Measurements from ENCODE around the gene COL16A1.

Gene COL16A1

DNA sequence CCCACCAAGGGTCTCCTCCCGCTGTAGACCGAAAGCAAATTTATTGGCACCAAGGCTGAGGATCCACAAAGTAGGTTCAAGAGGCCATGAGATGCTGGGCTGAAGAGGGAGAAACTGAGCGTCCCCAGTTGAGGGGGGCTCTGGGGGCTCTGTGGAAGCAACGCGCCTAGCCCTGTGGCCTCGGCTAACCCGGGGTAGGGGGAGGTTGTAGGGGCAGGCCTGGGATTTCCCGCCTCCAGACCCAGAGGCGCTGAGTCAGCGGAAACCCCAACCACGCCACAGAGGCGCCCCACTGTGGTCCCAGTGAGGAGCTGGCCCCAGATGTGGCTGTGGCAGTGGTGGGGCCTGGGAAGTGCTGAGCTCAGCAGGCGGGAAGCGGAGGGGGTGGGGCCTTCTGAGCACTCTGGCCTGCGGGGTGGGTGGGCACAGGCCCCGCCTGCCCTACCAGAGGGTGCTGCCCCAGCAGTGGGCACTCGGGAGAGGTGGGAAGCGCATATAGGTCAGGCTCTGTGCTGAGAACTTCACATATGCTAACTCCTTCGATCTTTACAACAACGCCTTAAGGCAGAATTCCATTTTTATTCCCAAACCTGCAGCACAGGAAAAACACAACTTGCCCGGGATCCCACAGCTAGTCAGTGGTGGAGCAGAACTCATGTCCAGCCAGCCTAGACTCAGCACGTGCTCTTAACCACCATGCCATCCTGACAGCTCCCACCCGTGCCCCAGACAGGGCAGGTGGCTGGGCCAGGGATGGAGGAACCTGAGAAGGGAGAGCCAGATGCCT lies 1.5 kb upstream of the COL16A1 start:
- DNase-seq: no peak

GRCh38 chr1:31704271-31705079 lies 658 bp upstream of the COL16A1 start:
- DNase-seq: no peak

- DNase-seq: no peak
These were observed 897 bp downstream of the COL16A1 start for GRCh38 chr1:31702836-31703404.

GRCh38 chr1:31701091-31701736 lies 2.6 kb downstream of the COL16A1 start:
- DNase-seq: peak; percentile 48

- no peak for DNase-seq
These were observed 3.2 kb downstream of the COL16A1 start for GRCh38 chr1:31700468-31701090.

- DNase-seq: no peak
These were observed 4.4 kb downstream of the COL16A1 start for GRCh38 chr1:31699341-31699891.

GRCh38 chr1:31697369-31697984 lies 6.3 kb downstream of the COL16A1 start:
- DNase-seq: no peak

DNA sequence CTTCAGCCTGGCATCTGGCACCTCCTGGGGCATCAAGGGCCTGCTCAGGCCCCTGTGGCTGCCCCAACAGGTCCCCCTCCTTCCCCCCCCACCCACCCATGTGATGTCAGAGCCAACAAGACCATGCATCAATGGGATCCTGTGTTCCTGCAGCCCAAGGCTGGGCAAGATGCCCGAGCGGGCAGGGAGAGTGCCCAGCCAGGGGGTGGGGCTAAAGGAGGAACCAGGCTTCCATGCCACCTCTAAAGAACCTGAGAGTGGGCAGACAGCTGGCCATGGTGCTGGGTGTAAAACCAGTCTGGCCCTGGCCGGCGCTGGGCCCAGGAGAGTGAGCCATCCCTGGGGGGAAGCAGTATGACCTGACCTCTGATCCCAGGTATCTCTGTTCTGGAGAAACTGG lies 7.6 kb downstream of the COL16A1 start:
- peak; percentile 58 for DNase-seq

- DNase-seq: no peak
These were observed 8.5 kb downstream of the COL16A1 start for GRCh38 chr1:31695327-31695726.

DNA sequence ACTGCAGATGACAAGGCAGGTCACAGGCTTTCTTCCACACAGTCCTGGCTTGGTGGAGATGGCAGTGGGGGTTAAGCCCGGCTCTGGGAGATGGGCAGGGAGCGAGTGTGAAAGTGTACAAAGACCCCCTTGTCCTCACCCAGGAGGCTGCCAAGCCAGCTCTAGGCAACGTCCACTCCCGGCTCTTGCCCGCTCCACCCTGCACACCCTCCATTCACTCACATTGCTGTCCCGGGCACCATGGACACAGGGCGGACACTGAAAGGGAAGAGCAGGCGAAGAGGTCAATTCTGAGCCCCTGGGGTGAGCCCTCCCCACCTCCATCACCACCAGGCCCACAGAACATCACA lies 8.9 kb downstream of the COL16A1 start:
- no peak for DNase-seq

DNA sequence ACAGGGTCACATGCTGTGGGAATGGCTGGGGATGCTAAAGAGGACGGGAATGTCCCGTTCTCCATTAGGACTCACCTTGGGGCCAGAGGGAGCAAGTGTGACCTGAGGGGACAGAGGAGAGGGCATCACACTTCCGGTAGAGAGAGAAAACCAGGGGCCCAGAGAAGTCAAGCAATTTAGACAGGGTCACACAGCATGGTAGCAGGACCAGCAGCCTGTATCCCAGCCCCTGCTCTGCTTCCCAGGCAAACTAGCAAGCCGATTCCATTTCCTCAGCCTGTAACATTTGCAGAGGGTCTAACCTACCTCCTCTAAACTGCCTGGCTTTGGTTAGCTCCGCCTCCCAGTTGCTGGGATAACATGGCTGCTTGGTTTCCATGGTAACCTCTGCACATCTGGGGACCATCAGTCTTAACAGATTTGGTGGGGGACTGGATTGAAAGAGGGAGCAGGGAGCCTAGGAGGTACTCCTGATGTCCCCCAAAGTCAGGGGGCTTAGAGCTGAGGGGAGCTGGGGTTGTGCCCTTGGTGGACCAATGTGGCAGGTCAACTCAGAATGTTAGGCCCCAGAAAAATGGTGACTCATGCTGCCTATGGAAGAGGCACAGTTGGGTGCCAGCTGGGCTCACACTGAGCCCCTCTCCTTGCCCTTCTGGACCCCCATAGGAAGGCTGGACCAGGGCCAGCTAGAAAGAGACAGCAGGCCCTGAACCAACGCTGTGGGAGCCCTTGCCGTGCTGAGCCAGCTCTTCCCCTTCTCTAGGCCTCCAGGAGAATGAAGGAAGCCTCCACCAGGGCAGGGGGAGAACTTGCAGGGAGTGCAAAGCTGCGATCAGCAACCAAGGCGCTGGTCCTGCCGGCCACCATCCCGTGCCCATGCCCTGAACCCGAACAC lies 9.5 kb downstream of the COL16A1 start:
- no peak for DNase-seq

DNA sequence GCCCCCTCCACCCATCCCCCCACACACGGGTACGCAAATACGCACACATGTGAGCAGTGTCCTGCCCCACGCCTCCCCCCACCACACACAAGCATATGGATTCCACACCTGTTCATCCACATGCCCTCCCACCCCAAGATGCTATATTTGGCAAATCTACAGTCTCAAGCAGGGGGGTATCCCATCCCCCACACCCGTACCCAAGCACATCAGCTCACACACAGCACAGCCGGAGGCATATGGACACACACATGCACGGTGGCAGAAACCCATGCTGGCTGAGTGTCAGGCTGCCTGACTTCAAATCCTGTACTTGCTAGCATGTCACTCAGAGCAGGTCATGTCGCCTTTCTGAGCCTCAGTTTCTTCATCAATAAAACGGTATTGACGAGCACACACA lies 10.6 kb downstream of the COL16A1 start:
- no peak for DNase-seq

- DNase-seq: no peak
These were observed 11.9 kb downstream of the COL16A1 start for GRCh38 chr1:31691951-31692350.

DNA sequence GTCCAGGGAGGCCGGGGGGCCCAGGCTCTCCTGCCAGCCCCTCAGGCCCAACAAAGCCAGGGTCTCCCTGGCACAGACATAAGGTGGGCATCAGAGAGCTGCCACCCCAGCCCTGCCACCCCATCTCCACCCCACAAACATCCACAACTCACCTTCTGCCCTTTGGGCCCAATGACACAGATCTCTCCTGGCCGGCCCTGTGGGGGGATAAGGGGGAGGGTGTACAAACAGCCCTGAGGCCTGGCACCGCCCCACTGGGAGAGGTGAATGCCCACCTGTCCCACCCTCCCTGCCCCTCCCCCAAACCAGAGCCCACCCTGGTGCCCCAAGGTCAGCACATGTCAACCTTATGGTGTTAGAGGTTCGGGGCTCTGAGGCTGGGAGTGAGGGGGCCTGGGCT lies 12.4 kb downstream of the COL16A1 start:
- DNase-seq: no peak

GRCh38 chr1:31690921-31691320 lies 12.9 kb downstream of the COL16A1 start:
- DNase-seq: no peak

DNA sequence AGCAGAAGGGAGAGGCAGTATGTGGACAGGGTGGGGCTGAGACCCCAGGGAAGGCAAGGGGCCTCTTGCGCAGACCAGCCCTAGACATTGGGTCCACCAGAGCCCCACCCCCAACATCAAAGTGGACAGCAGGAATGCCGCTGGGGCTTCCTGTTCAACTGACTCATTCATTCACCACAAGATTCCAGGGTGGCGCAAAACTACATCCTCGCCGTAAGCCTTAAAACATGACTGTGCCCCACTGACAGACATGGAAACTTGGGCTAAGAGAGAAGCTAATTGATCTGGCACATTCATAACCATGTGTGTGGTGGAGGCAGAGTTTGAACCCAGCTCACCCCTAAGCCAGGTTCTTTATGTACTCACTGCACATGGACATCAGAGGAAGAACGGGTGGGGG lies 14.0 kb downstream of the COL16A1 start:
- DNase-seq: no peak

GRCh38 chr1:31689379-31689778 lies 14.4 kb downstream of the COL16A1 start:
- DNase-seq: no peak

GRCh38 chr1:31688233-31688918 lies 15.4 kb downstream of the COL16A1 start:
- no peak for DNase-seq

GRCh38 chr1:31687601-31688000 lies 16.2 kb downstream of the COL16A1 start:
- DNase-seq: no peak

DNA sequence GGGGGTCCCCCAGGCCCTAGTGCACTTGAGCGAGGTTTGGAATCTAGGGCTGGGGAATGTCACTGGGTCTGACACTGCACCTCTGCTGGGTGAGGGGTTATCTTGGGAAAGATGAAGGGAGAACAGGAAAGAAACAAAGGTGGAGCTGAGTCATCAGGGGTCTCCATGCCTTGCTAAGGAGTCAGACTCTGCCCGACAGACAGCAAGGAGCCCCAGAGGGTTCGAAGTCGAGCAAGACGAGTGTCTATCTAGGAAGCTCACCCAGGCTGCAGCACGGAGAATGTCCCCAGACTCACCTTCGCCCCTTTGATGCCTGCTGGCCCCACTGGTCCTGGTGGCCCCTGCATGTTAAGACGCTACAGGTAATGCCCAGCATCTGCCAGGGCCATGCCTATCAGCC lies 18.0 kb downstream of the COL16A1 start:
- DNase-seq: no peak

DNA sequence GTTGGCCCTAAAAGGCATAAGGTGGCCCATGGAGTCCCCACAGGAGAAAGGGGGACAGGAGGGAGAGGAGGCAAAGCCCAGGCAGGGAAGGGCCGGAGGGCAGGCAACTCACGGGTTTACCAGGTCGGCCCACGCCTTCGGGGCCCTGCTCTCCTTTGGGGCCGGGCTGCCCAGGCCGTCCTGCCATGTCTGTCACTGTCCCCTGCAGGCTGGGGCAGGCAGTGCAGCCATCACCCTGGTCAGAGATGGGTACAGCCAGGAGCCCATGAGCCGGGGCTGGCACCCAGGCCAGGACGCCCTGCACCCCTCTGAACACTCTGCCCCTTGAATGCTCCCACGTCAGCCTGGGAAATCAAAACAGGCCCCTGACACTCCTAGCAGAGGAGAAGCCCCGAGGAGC lies 19.8 kb downstream of the COL16A1 start:
- DNase-seq: no peak

Measured in NCI-H1105 treated with DMSO at 0.1 percent for 48 hours (cell line).